SK-N-SH (cell line): ENCODE data around the gene IGHMBP2. TPM values are rescaled to one million over a fixed set of nuclear protein-coding genes. Genes with fewer than 3 reads are reported as not detected.

Source experiments
- CTCF ChIA-PET: fragments of 300-600, 350-600 bp; formaldehyde crosslinking; extraction: SDS; loops from one replicate; lab custom pipeline; 2021; lab: Yijun Ruan, JAX
- POLR2A ChIA-PET: fragments of 350-600 bp; sonication (Branson Sonifier 250); formaldehyde crosslinking; extraction: SDS; loops from one replicate; lab custom pipeline; 2020; ENCODE audit warnings: antibody characterized with exemption, inconsistent platforms; lab: Yijun Ruan, JAX
- DNase-seq: peaks from one replicate; pipeline ENCODE4 v3.0.0; 2012
- H2AFZ ChIP-seq: fragments of 200-600 bp; sonication (generic); 2 replicates; pipeline ENCODE4 v1.8.1; 2016; ENCODE audit warnings: antibody characterized with exemption, mild to moderate bottlenecking, low read depth
- H3F3A ChIP-seq: fragments of 200-600 bp; sonication (generic); replicated peaks from 2 replicates; pipeline ENCODE3; 2016; ENCODE audit warnings: antibody characterized with exemption, mild to moderate bottlenecking; ENCODE audit not compliant: insufficient read depth
- H3K27ac ChIP-seq, 2 experiments: fragments of 200-500 bp in 1 of 2; fragments of 200-600 bp in 1 of 2; sonication (Bioruptor generic) in 1 of 2; sonication (generic), shearing (Covaris generic) in 1 of 2; 2 replicates each; pipeline versions ENCODE4 v1.5.1 to v1.6.1; 2014 to 2016; ENCODE audit warnings: low read depth in 2 of 2, inconsistent platforms in 1 of 2, low read length in 1 of 2, mild to moderate bottlenecking in 1 of 2, mixed read lengths in 1 of 2
- H3K27me3 ChIP-seq: fragments of 200-600 bp; sonication (generic), shearing (Covaris generic); 2 replicates; pipeline ENCODE4 v1.6.1; 2016; ENCODE audit warnings: mixed run types; ENCODE audit not compliant: insufficient read depth
- H3K36me3 ChIP-seq, 2 experiments: fragments of 200-500 bp in 1 of 2; fragments of 200-600 bp in 1 of 2; sonication (Bioruptor generic) in 1 of 2; sonication (generic) in 1 of 2; replicated peaks in 1 of 2; 2 replicates each; pipeline versions ENCODE3 to v1.5.1; 2014 to 2016; ENCODE audit warnings: low read length in 1 of 2, mild to moderate bottlenecking in 1 of 2; ENCODE audit not compliant: insufficient read depth in 2 of 2, control insufficient read depth in 1 of 2
- H3K4me1 ChIP-seq, 2 experiments: fragments of 200-500 bp in 1 of 2; fragments of 200-600 bp in 1 of 2; sonication (Bioruptor generic) in 1 of 2; sonication (generic), shearing (Covaris generic) in 1 of 2; 2 replicates each; pipeline versions ENCODE4 v1.5.1 to v1.6.1; 2014 to 2016; ENCODE audit warnings: low read depth in 1 of 2, low read length in 1 of 2, mixed run types in 1 of 2; ENCODE audit not compliant: insufficient read depth in 2 of 2, control insufficient read depth in 1 of 2
- H3K4me2 ChIP-seq: fragments of 200-600 bp; sonication (generic), shearing (Covaris generic); 2 replicates; pipeline ENCODE4 v1.6.1; 2017; ENCODE audit warnings: mixed run types
- H3K4me3 ChIP-seq, 2 experiments: fragments of 200-500 bp in 1 of 2; fragments of 200-600 bp in 1 of 2; sonication (Bioruptor generic) in 1 of 2; sonication (generic), shearing (Covaris generic) in 1 of 2; 2 replicates each; pipeline versions ENCODE4 v1.5.1 to v1.8.1; 2014 to 2016; ENCODE audit warnings: low read depth in 2 of 2, inconsistent platforms in 1 of 2, low read length in 1 of 2, mild to moderate bottlenecking in 1 of 2, mixed read lengths in 1 of 2, moderate library complexity in 1 of 2
- H3K79me2 ChIP-seq: fragments of 200-600 bp; sonication (generic); 2 replicates; pipeline ENCODE4 v1.8.1; 2017; ENCODE audit warnings: mild to moderate bottlenecking; ENCODE audit not compliant: insufficient read depth
- H3K9ac ChIP-seq: fragments of 200-600 bp; sonication (generic); 2 replicates; pipeline ENCODE4 v1.6.1; 2017; ENCODE audit warnings: mixed run types
- H3K9me2 ChIP-seq: fragments of 200-600 bp; sonication (generic); 2 replicates; pipeline ENCODE4 v1.6.1; 2017; ENCODE audit warnings: mixed run types
- H3K9me3 ChIP-seq: fragments of 200-600 bp; sonication (generic); 2 replicates; pipeline ENCODE4 v1.6.1; 2017; ENCODE audit warnings: mixed run types, mild to moderate bottlenecking, moderate library complexity
- H4K20me1 ChIP-seq: fragments of 200-600 bp; sonication (generic); 2 replicates; pipeline ENCODE4 v1.6.1; 2017; ENCODE audit warnings: mild to moderate bottlenecking, mixed run types; ENCODE audit not compliant: insufficient read depth
- CTCF ChIP-seq: fragments of 200-600 bp; sonication (generic); IDR thresholded peaks from 2 replicates; pipeline ENCODE4 v1.6.1; 2017; ENCODE audit warnings: antibody characterized with exemption, mild to moderate bottlenecking, moderate library complexity
- ELF1 ChIP-seq: IDR thresholded peaks from 2 replicates; pipeline ENCODE4 v1.4.0; 2012
- EP300 ChIP-seq, 2 experiments: IDR thresholded peaks; 2 replicates each; pipeline versions ENCODE4 v1.4.0 to v1.6.1; 2012; ENCODE audit warnings: borderline replicate concordance in 1 of 2, low read depth in 1 of 2, low read length in 1 of 2
- EZH2phosphoT487 ChIP-seq: fragments of 200-600 bp; sonication (generic); IDR thresholded peaks from 2 replicates; pipeline ENCODE4 v1.6.1; 2017; ENCODE audit warnings: low read depth, mixed run types, mild to moderate bottlenecking, antibody characterized with exemption, moderate library complexity, borderline replicate concordance
- FOSL2 ChIP-seq: IDR thresholded peaks from 2 replicates; pipeline ENCODE4 v1.4.0; 2012; ENCODE audit warnings: low read depth, mild to moderate bottlenecking, moderate library complexity, borderline replicate concordance
- FOXM1 ChIP-seq: IDR thresholded peaks from 2 replicates; pipeline ENCODE4 v1.4.0; 2012; ENCODE audit warnings: low read depth, mild to moderate bottlenecking
- GABPA ChIP-seq: IDR thresholded peaks from 2 replicates; pipeline ENCODE4 v1.4.0; 2012; ENCODE audit warnings: low read depth, mild to moderate bottlenecking
- MEF2A ChIP-seq: IDR thresholded peaks from 2 replicates; pipeline ENCODE4 v1.4.0; 2012; ENCODE audit warnings: low read depth, borderline replicate concordance
- MXI1 ChIP-seq: IDR thresholded peaks from 2 replicates; pipeline ENCODE4 v1.6.1; 2012; ENCODE audit warnings: mild to moderate bottlenecking, low read depth, low read length, improper control_type of control experiment
- NFIC ChIP-seq: IDR thresholded peaks from 2 replicates; pipeline ENCODE4 v1.4.0; 2012; ENCODE audit warnings: borderline replicate concordance
- POLR2AphosphoS5 ChIP-seq: IDR thresholded peaks from 2 replicates; pipeline ENCODE4 v1.6.1; 2012; ENCODE audit warnings: low read depth, low read length
- RAD21 ChIP-seq: IDR thresholded peaks from 2 replicates; pipeline ENCODE4 v1.6.1; 2012; ENCODE audit warnings: mild to moderate bottlenecking, low read length
- SIN3A ChIP-seq: IDR thresholded peaks from 2 replicates; pipeline ENCODE4 v1.6.1; 2012; ENCODE audit warnings: low read depth, mild to moderate bottlenecking, low read length, moderate library complexity, borderline replicate concordance
- TCF12 ChIP-seq: IDR thresholded peaks from 2 replicates; pipeline ENCODE4 v1.4.0; 2012
- TEAD4 ChIP-seq: IDR thresholded peaks from 2 replicates; pipeline ENCODE4 v1.4.0; 2012; ENCODE audit warnings: mild to moderate bottlenecking, borderline replicate concordance; ENCODE audit not compliant: insufficient read depth
- USF2 ChIP-seq: fragments of 150-350 bp; IDR thresholded peaks from 2 replicates; pipeline ENCODE4 v1.6.1; 2017; ENCODE audit warnings: antibody characterized with exemption, low read length, low read depth, borderline replicate concordance
- ZBTB33 ChIP-seq: IDR thresholded peaks from 2 replicates; pipeline ENCODE4 v1.4.0; 2012; ENCODE audit warnings: low read depth, borderline replicate concordance
- WGBS: methylation state at CpG from one replicate; pipeline ENCODE4 v1.1.6; 2017; ENCODE audit warnings: low lambda C conversion rate; 5-methylcytosine and 5-hydroxymethylcytosine counted together
- polyA plus RNA-seq, 3 experiments: library from polyadenylated mRNA; depleted of rRNA; stranded (reverse); fragments of >200 nt; gene quantifications; 2 replicates each; pipeline ENCODE4 v1.2.3, GENCODE V29; 2012
- TF ChIP-seq, protein P1 (sequence below): IDR thresholded peaks from 2 replicates; pipeline ENCODE4 v1.6.1; 2012; ENCODE audit warnings: mild to moderate bottlenecking, low read depth, low read length, moderate library complexity
- TF ChIP-seq, protein P2 (sequence below): IDR thresholded peaks from 2 replicates; pipeline ENCODE4; 2012
- TF ChIP-seq, protein P3 (sequence below): IDR thresholded peaks from 2 replicates; pipeline ENCODE4 v1.4.0; 2012; ENCODE audit warnings: low read depth, borderline replicate concordance

Gene IGHMBP2
- polyA plus RNA-seq, 1 of the 3 experiments (the other 2 are of a cell fraction): 9.0 TPM

DNA sequence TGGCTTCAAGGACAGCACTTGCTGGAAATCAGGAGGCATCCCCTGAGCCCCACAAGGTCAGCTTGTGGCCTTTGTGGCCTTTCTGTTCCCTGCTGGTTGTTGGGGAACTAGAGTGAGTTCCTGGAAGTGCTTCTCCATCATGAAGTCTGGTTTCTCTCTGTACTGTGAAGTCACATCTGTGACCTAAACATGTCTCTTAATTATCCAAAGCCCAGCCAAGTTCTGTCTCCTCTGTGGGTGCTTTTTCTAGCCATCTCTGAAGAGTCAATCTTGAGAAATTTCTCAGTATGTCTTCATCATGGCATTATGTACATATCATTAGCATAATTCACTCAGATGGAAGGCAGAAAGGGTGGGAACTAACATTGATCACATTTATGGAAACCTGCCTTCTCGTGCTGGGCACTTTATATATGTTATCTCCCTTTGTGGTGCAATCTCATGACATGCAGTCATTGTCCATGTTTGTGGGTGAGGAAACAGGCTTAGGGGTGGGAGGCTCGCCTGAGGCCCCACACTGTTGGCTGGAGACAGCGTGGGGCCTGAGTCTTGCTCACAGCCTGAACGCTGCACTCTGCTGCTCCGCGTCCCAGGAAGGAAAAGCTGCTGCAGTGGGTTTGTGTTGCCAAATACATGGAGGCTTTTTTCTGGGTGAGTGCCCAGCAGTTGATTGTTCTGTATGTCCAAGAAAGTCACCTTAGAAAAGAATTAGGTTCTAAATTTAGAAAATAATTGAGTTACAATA is 24.6 kb downstream of the IGHMBP2 start:
- TF ChIP-seq, protein P1, sequence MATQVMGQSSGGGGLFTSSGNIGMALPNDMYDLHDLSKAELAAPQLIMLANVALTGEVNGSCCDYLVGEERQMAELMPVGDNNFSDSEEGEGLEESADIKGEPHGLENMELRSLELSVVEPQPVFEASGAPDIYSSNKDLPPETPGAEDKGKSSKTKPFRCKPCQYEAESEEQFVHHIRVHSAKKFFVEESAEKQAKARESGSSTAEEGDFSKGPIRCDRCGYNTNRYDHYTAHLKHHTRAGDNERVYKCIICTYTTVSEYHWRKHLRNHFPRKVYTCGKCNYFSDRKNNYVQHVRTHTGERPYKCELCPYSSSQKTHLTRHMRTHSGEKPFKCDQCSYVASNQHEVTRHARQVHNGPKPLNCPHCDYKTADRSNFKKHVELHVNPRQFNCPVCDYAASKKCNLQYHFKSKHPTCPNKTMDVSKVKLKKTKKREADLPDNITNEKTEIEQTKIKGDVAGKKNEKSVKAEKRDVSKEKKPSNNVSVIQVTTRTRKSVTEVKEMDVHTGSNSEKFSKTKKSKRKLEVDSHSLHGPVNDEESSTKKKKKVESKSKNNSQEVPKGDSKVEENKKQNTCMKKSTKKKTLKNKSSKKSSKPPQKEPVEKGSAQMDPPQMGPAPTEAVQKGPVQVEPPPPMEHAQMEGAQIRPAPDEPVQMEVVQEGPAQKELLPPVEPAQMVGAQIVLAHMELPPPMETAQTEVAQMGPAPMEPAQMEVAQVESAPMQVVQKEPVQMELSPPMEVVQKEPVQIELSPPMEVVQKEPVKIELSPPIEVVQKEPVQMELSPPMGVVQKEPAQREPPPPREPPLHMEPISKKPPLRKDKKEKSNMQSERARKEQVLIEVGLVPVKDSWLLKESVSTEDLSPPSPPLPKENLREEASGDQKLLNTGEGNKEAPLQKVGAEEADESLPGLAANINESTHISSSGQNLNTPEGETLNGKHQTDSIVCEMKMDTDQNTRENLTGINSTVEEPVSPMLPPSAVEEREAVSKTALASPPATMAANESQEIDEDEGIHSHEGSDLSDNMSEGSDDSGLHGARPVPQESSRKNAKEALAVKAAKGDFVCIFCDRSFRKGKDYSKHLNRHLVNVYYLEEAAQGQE: no peak
- TF ChIP-seq ELF1 (no peak), EP300 (IDR thresholded peaks at IDR 0.05; ENCODE audit: borderline replicate concordance in 1 of 2, low read depth in 1 of 2, low read length in 1 of 2) (no peak), FOXM1 (no peak), FOSL2 (no peak), POLR2AphosphoS5 (no peak), MEF2A (no peak), ZBTB33 (no peak), TEAD4 (no peak), GABPA (no peak), NFIC (no peak), USF2 (no peak), SIN3A (no peak), MXI1 (no peak), EZH2phosphoT487 (no peak), RAD21 (no peak), TCF12 (no peak), CTCF (no peak)
- TF ChIP-seq, protein P2, sequence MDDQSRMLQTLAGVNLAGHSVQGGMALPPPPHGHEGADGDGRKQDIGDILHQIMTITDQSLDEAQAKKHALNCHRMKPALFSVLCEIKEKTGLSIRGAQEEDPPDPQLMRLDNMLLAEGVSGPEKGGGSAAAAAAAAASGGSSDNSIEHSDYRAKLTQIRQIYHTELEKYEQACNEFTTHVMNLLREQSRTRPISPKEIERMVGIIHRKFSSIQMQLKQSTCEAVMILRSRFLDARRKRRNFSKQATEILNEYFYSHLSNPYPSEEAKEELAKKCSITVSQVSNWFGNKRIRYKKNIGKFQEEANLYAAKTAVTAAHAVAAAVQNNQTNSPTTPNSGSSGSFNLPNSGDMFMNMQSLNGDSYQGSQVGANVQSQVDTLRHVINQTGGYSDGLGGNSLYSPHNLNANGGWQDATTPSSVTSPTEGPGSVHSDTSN: no peak
- TF ChIP-seq, protein P3, sequence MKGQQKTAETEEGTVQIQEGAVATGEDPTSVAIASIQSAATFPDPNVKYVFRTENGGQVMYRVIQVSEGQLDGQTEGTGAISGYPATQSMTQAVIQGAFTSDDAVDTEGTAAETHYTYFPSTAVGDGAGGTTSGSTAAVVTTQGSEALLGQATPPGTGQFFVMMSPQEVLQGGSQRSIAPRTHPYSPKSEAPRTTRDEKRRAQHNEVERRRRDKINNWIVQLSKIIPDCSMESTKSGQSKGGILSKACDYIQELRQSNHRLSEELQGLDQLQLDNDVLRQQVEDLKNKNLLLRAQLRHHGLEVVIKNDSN: no peak
- H3K4me2 ChIP-seq: no peak overlapping the region
- peaks cover 5% of the 10 kb centered on the region; the same call in 1 of the 2 replicates for H3K9me3 ChIP-seq
- no peaks in the 10 kb centered on the region for H3F3A ChIP-seq
- no peak overlapping the region for H3K27ac ChIP-seq
- ChIA-PET CTCF (no interaction called here), POLR2A (no interaction called here)
- H3K9ac ChIP-seq: no peak overlapping the region
- peaks cover 4% of the 10 kb centered on the region; the same call in 1 of the 2 replicates for H3K79me2 ChIP-seq
- no peaks in the 10 kb centered on the region for H3K9me2 ChIP-seq
- H3K36me3 ChIP-seq: peaks cover 41 to 56% of the 10 kb centered on the region in 2 experiments
- no peak overlapping the region for H2AFZ ChIP-seq
- H3K4me1 ChIP-seq: no peaks in the 10 kb centered on the region; a peak in 1 of 4 replicates
- whole genome bisulfite sequencing: 87% methylated on average over 2 of the region's 6 CpGs
- no peaks in the 10 kb centered on the region for H3K27me3 ChIP-seq
- no peak for DNase-seq
- no peak overlapping the region for H3K4me3 ChIP-seq
- H4K20me1 ChIP-seq: no peaks in the 10 kb centered on the region
